GM21717 (cell line): ENCODE results near the gene MRS2.
"Not testable (repeated sequence)": the region's sequence is repeated elsewhere in the genome, so short reads cannot be mapped to it uniquely, and the experiment has no call there.

Experiments used
- ATAC-seq: cut with Tn5 transposase; IDR thresholded peaks from one replicate; pipeline ENCODE4 v1.9.1; 2021; ENCODE audit warnings: mild to moderate bottlenecking, moderate library complexity; ENCODE audit not compliant: unreplicated experiment

Gene MRS2

GRCh38 chr6:24387818-24388217, 14.9 kb upstream of the MRS2 start:
- ATAC-seq = no peak

- ATAC-seq = no peak
Observed at GRCh38 chr6:24391208-24391607, 11.5 kb upstream of the MRS2 start.

- peak; percentile 87 for ATAC-seq
Observed at GRCh38 chr6:24391756-24392405, 10.9 kb upstream of the MRS2 start.

- no peak for ATAC-seq
Observed at GRCh38 chr6:24394061-24394779, 8.5 kb upstream of the MRS2 start.

GRCh38 chr6:24394780-24395437, 7.8 kb upstream of the MRS2 start:
- no peak for ATAC-seq

GRCh38 chr6:24396824-24397223, 5.9 kb upstream of the MRS2 start:
- ATAC-seq = no peak

- no peak for ATAC-seq
Observed at GRCh38 chr6:24397631-24398030, 5.1 kb upstream of the MRS2 start.

GRCh38 chr6:24400045-24401039, 2.4 kb upstream of the MRS2 start:
- ATAC-seq = not testable (repeated sequence)

GRCh38 chr6:24401458-24401857, 1.3 kb upstream of the MRS2 start:
- no peak for ATAC-seq

- ATAC-seq = no peak
Observed at GRCh38 chr6:24403501-24403824, 727 bp downstream of the MRS2 start.

GRCh38 chr6:24405262-24405661, 2.5 kb downstream of the MRS2 start:
- no peak for ATAC-seq

GRCh38 chr6:24408719-24409410, 6.1 kb downstream of the MRS2 start:
- peak; percentile 90 for ATAC-seq

GRCh38 chr6:24410622-24411021, 7.9 kb downstream of the MRS2 start:
- ATAC-seq = no peak

GRCh38 chr6:24412294-24412693, 9.6 kb downstream of the MRS2 start:
- ATAC-seq = no peak

GRCh38 chr6:24414531-24414930, 11.8 kb downstream of the MRS2 start:
- ATAC-seq = not testable (repeated sequence)

GRCh38 chr6:24415753-24416152, 13.0 kb downstream of the MRS2 start:
- ATAC-seq = peak; percentile 72

- ATAC-seq = no peak
Observed at GRCh38 chr6:24419526-24419925, 16.8 kb downstream of the MRS2 start.

GRCh38 chr6:24425091-24425490, 22.4 kb downstream of the MRS2 start:
- no peak for ATAC-seq

GRCh38 chr6:24426729-24427446, 24.2 kb downstream of the MRS2 start:
- ATAC-seq = no peak

GRCh38 chr6:24428615-24429014, 25.9 kb downstream of the MRS2 start:
- ATAC-seq = no peak
